GM20431 (cell line): ENCODE data around the gene SLC12A8.

Experiments used
- in situ Hi-C: fragments of 300-500 bp; cut with MseI, MboI; formaldehyde crosslinking; loops from one replicate; pipeline ENCODE4 v1.15.0; 2020; ENCODE audit warnings: low sequenced_read_pairs; ENCODE audit not compliant: unreplicated experiment

The SLC12A8 gene

GRCh38 chr3:125043599-125044151, 168.9 kb downstream of the SLC12A8 start:
- in situ Hi-C loops, result no loop called here

GRCh38 chr3:125042725-125043406, 169.7 kb downstream of the SLC12A8 start:
- in situ Hi-C loops, result no loop called here

GRCh38 chr3:125039131-125040100, 173.1 kb downstream of the SLC12A8 start:
- in situ Hi-C loops, result no loop called here

DNA sequence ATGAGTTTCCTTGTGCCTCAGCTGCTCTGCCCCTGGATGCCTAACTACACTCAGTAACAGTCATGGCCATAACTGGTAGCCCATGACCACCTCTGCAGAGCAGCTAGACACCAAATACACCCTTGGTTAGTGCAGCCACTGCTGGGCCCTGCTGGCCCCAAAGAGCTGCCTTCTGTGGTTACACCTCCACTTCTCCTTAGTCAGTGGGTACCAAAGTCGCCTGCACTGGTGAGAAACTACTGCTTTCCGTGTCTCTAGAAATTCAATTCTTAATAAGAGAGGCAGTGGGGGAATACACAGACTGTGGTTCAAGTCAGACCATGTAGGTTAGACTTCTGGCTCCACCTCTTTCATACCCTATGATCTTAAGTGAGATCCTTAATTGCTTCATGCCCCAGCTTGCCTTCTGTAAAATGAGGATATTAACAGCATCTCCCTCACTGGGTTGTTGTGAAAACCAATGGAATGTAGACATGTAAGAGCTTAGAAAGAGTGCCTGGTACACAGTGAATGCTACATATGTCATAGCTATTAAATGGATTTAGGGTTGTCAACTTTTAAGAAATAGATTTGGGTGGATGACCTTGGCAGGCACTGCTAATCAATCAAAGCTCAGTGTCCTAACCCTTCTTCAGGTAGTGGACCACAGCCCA, 174.9 kb downstream of the SLC12A8 start:
- in situ Hi-C loops, result no loop called here

- in situ Hi-C loops, result no loop called here
Measured at GRCh38 chr3:125035217-125035616, 177.3 kb downstream of the SLC12A8 start.

- in situ Hi-C loops, result no loop called here
Measured at GRCh38 chr3:125033616-125034015, 178.9 kb downstream of the SLC12A8 start.

DNA sequence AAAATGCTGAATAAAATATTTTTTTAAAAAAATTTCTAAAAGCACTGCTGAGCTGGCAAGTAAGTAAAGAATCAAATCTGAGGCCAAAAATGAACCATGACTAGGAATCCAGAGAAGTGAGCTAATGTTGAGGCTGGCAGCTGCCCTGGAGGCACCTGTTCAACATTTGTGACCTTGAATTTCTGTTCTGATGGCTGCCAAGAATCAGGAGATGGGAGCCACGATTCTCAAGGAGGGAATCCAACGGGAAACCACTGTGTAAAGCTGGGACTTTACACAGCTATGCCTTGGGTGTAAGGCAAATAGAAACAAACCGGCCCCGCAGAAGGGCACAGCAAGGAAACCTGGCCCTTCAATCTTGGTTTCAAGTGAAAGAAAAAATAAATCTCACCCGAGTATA, 179.4 kb downstream of the SLC12A8 start:
- in situ Hi-C loops, result no loop called here

DNA sequence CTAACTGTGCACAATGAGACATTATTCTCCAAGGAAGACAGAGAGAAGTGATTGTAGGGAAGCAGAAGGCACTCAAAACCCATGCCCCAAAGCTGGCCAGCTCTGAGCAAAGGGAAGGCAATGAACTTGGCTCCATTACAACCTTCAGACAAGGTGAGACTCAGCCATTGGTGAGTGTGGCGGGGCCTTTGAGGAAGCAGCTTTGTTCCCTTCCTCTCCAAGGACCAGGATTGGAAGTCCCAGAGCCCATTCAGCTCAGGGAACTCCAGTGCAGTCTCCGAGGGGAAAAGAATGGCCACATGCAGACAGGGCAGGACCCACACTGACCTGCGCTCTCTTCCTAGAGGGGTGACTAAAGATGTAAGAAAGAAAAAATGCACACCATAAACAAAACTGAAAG, 179.9 kb downstream of the SLC12A8 start:
- in situ Hi-C loops, result no loop called here
